Measurements from ENCODE around the gene CPEB1. TPM values are rescaled to one million over a fixed set of nuclear protein-coding genes. Genes with fewer than 3 reads are reported as not detected.

CPEB1 gene
- polyA plus RNA-seq, 3 donors: 2.2 to 3.2 (median 2.6) TPM

Other genes with a start within 250 kb of the CPEB1 start
- gene GOLGA6L9, start 217.5 kb downstream of the CPEB1 start, polyA plus RNA-seq (ENCODE audit: insufficient read length in 3 of 3): 10 to 100 TPM in 2 of 3 donors, 1 to 10 TPM in 1; 8.5 to 23.3 (median 11.3) TPM
- 1,000 to 10,000 TPM; 1,910 to 2,473 (median 2,133) TPM for gene RPS17, start 106.9 kb downstream of the CPEB1 start, polyA plus RNA-seq (ENCODE audit: insufficient read length in 3 of 3)
- 1 to 10 TPM; 3.1 to 3.9 (median 3.8) TPM for gene AP3B2, start 62.5 kb upstream of the CPEB1 start, polyA plus RNA-seq (ENCODE audit: insufficient read length in 3 of 3)
- under 1 TPM; 0.06 to 0.35 (median 0.14) TPM for gene FSD2, start 158.7 kb upstream of the CPEB1 start, polyA plus RNA-seq (ENCODE audit: insufficient read length in 3 of 3)
- 10 to 100 TPM; 11.5 to 14.3 (median 11.7) TPM for gene WHAMM, start 162.3 kb upstream of the CPEB1 start, polyA plus RNA-seq (ENCODE audit: insufficient read length in 3 of 3)